Fibroblast of lung (primary cell): ENCODE results near the gene GLP2R. TPM values are rescaled to one million over a fixed set of nuclear protein-coding genes. Genes with fewer than 3 reads are reported as not detected.

Experiments used
- DNase-seq, 2 donors: peaks; one replicate each; pipeline versions ENCODE4 v3.0.0 to v3.0.0-alpha.2; 2010; ENCODE audit warnings: low read depth in 2 of 2
- H2AFZ ChIP-seq: 2 replicates; pipeline ENCODE4 v1.5.1; 2012; ENCODE audit warnings: low read length, control low read depth, inconsistent platforms
- H3K27ac ChIP-seq: 2 replicates; pipeline ENCODE4 v1.5.1; 2011; ENCODE audit warnings: low read length, control low read depth; ENCODE audit not compliant: insufficient read depth
- H3K27me3 ChIP-seq: 2 replicates; pipeline ENCODE4 v1.5.1; 2011; ENCODE audit warnings: mild to moderate bottlenecking, low read length; ENCODE audit not compliant: control insufficient read depth, insufficient read depth
- H3K36me3 ChIP-seq: 2 replicates; pipeline ENCODE4 v1.5.1; 2011; ENCODE audit warnings: low read length; ENCODE audit not compliant: control insufficient read depth, insufficient read depth
- H3K4me1 ChIP-seq: 2 replicates; pipeline ENCODE4 v1.5.1; 2011; ENCODE audit warnings: low read length; ENCODE audit not compliant: control insufficient read depth, insufficient read depth; ENCODE audit errors: extremely low read depth
- H3K4me2 ChIP-seq: 2 replicates; pipeline ENCODE4 v1.5.1; 2011; ENCODE audit warnings: low read length, control low read depth; ENCODE audit not compliant: insufficient read depth; ENCODE audit errors: extremely low read depth
- H3K4me3 ChIP-seq, 4 experiments: fragments of 200-600 bp in 1 of 4; sonication (generic) in 1 of 4; replicated peaks in 1 of 4; 2 replicates each; pipeline ENCODE4 v1.5.1; 2011 to 2016; ENCODE audit warnings: low read length in 4 of 4, low read depth in 3 of 4, mild to moderate bottlenecking in 3 of 4, control low read depth in 2 of 4, inconsistent platforms in 1 of 4, mixed read lengths in 1 of 4; ENCODE audit not compliant: insufficient read depth in 1 of 4; ENCODE audit errors: control extremely low read depth in 1 of 4
- H3K79me2 ChIP-seq: 2 replicates; pipeline ENCODE4 v1.5.1; 2012; ENCODE audit warnings: mild to moderate bottlenecking, low read length, inconsistent platforms; ENCODE audit not compliant: control insufficient read depth, insufficient read depth
- H3K9ac ChIP-seq: 2 replicates; pipeline ENCODE4 v1.5.1; 2011; ENCODE audit warnings: mild to moderate bottlenecking, low read length, control low read depth; ENCODE audit not compliant: insufficient read depth
- H3K9me3 ChIP-seq: 2 replicates; pipeline ENCODE4 v1.5.1; 2012; ENCODE audit warnings: low read depth, low read length; ENCODE audit not compliant: control insufficient read depth, insufficient read depth
- H4K20me1 ChIP-seq: 2 replicates; pipeline ENCODE4 v1.5.1; 2011; ENCODE audit warnings: low read length; ENCODE audit not compliant: control insufficient read depth, insufficient read depth; ENCODE audit errors: extremely low read depth
- EZH2 ChIP-seq: IDR thresholded peaks from 2 replicates; pipeline ENCODE4 v1.5.1; 2012; ENCODE audit warnings: low read length, control low read depth, mild to moderate bottlenecking; ENCODE audit errors: missing control alignments
- polyA plus RNA-seq, 2 donors: library from polyadenylated mRNA; depleted of rRNA in 1 of 2; stranded (reverse) in 1 of 2; unstranded in 1 of 2; fragments of >200 nt; gene quantifications; 2 replicates each; pipeline ENCODE4 v1.2.1, GENCODE V29; 2011 to 2012; ENCODE audit warnings: missing spikeins in 1 of 2
- total RNA-seq: library from RNA; depleted of rRNA; stranded (reverse); fragments of >200 nt; gene quantifications from 2 replicates; pipeline ENCODE4 v1.2.1, GENCODE V29; 2014
- TF ChIP-seq, protein P1 (sequence below), 2 donors: IDR thresholded peaks in 1 of 2; conservative IDR thresholded peaks in 1 of 2; 1 replicate in 1 of 2; 2 replicates in 1 of 2; pipeline ENCODE4 v1.5.1; 2011 to 2012; ENCODE audit warnings: low read length in 2 of 2, control low read depth in 1 of 2, inconsistent platforms in 1 of 2, low read depth in 1 of 2, mild to moderate bottlenecking in 1 of 2

The GLP2R gene
- total and polyA plus RNA-seq, 2 donors (not counting 1 experiment from before 2014, with no cell fraction given), result not detected

DNA sequence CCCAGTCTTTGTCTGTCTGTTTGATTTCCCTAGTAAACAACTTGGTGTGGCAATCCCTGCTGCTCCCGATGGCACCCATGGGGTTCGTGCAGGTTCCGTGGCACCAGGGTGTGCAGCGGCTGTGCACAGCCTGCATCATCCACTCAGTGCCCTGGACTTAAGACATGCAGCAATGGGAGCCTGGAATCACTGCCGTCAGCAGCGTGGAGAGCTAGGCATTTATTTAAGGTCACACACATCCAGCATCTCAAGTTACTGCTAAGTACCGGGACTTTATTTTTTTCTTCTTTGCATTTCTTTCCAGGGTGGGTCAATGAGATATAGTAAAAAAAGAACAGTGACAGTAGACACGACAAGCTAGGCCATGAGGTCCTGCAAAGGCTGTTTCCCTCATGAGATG lies 37.1 kb upstream of the GLP2R start:
- no peaks in the 10 kb centered on the region for H3K9me3 ChIP-seq
- no peak overlapping the region for H3K27ac ChIP-seq
- H3K79me2 ChIP-seq, result no peaks in the 10 kb centered on the region
- TF ChIP-seq, protein P1, sequence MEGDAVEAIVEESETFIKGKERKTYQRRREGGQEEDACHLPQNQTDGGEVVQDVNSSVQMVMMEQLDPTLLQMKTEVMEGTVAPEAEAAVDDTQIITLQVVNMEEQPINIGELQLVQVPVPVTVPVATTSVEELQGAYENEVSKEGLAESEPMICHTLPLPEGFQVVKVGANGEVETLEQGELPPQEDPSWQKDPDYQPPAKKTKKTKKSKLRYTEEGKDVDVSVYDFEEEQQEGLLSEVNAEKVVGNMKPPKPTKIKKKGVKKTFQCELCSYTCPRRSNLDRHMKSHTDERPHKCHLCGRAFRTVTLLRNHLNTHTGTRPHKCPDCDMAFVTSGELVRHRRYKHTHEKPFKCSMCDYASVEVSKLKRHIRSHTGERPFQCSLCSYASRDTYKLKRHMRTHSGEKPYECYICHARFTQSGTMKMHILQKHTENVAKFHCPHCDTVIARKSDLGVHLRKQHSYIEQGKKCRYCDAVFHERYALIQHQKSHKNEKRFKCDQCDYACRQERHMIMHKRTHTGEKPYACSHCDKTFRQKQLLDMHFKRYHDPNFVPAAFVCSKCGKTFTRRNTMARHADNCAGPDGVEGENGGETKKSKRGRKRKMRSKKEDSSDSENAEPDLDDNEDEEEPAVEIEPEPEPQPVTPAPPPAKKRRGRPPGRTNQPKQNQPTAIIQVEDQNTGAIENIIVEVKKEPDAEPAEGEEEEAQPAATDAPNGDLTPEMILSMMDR (conservative IDR thresholded peaks at IDR 0.05 in 1 of 2, IDR thresholded peaks at IDR 0.05 in 1 of 2; ENCODE audit: low read depth in 1 of 2, low read length in 2 of 2), result no peak
- no peak for TF ChIP-seq EZH2
- H3K4me2 ChIP-seq, result no peak overlapping the region
- H4K20me1 ChIP-seq, result no peaks in the 10 kb centered on the region
- H3K9ac ChIP-seq, result no peak overlapping the region
- DNase-seq, result no peak
- H3K36me3 ChIP-seq, result no peaks in the 10 kb centered on the region
- H3K4me3 ChIP-seq, result no peak overlapping the region
- no peaks in the 10 kb centered on the region for H3K27me3 ChIP-seq
- no peak overlapping the region for H2AFZ ChIP-seq
- no peaks in the 10 kb centered on the region for H3K4me1 ChIP-seq

DNA sequence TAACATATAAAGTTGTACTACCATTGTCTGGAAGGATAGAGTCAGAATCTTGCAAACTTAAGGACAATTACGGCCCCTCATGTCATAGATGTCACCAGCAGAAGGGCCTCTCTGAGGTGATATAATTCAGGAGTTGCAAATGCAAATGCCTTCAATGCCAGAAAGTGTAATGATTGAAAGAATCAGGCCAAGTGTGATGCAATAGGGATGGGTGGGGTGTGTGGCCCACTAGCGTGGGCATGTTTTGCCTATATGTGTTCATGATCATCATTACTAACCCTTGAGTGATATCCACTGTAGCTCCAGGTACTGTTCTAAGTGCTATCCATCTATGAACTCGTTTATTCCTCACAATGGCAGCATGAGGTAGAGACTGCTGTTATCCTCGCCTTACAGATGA lies 35.4 kb upstream of the GLP2R start:
- H3K4me3 ChIP-seq, result no peak overlapping the region
- DNase-seq, result no peak
- no peaks in the 10 kb centered on the region for H3K36me3 ChIP-seq
- no peaks in the 10 kb centered on the region for H3K79me2 ChIP-seq
- H3K9me3 ChIP-seq, result no peaks in the 10 kb centered on the region
- H3K4me1 ChIP-seq, result no peaks in the 10 kb centered on the region
- H3K9ac ChIP-seq, result no peak overlapping the region
- no peak overlapping the region for H2AFZ ChIP-seq
- TF ChIP-seq, protein P1 (conservative IDR thresholded peaks at IDR 0.05 in 1 of 2, IDR thresholded peaks at IDR 0.05 in 1 of 2; ENCODE audit: low read depth in 1 of 2, low read length in 2 of 2), result no peak
- no peak for TF ChIP-seq EZH2
- no peaks in the 10 kb centered on the region for H3K27me3 ChIP-seq
- H3K4me2 ChIP-seq, result no peak overlapping the region
- no peak overlapping the region for H3K27ac ChIP-seq
- H4K20me1 ChIP-seq, result no peaks in the 10 kb centered on the region

DNA sequence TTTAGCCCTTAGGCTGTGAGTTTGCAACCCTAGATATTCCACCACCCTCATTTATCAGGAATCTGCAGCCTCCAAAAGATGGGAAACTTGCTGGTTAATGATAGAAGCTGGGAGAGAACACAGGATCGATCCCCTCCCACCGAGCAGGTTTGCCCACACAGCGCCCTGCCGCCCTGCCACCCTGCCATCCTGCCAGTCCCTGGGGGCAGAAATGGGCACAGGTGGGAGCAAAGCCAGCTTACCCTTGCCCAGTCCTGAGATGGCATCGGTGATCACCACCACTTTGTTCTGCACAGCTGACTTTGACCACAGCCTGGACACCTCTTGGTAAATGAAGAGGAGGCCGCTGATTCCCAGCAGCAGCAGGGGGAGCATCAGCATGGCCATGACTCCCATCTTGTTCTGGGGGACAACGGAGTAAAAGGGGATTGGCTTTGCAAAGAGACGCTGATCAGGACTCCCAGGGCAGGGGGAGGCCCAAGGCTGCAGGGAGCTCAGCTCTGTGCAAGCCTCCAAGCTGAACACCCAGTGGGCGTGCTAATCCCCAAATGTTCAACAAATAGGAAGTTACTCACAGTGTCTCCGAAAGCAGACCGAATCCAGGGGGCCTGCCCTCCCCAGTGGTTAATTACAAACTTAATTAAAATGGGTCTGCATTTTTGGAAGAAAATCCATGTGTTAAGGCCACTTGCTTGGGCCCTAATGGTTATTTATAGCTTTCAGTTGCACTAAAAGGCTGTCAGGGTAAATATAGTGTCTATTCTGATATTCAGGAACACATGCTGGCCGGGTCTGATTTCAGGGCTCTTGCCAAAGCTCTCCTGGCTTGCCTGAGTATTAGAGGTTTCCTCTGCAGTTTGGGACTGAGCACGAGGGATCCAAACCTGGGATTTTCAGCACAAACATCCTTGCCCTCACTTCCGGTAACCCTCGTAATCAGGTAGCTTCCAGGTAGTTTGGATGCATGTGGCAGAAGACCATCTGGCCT lies 34.5 kb upstream of the GLP2R start, which contains the start of gene DHRS7C:
Gene DHRS7C (minus strand): TSS at position 704 of the 988 bp plus-strand sequence. CDS start 308 bp downstream, at position 396.
- Histone ChIP-seq H3K4me2 (no peak within 1 kb of the TSS), H3K9ac (no peak within 1 kb of the TSS), H3K27ac (no peak within 1 kb of the TSS), H3K4me3 (no peak within 1 kb of the TSS), H3K36me3 (no peaks in the 10 kb centered on the region), H3K79me2 (no peaks in the 10 kb centered on the region), H3K27me3 (no peaks in the 10 kb centered on the region), H4K20me1 (no peaks in the 10 kb centered on the region), H2AFZ (no peak within 1 kb of the TSS), H3K9me3 (no peaks in the 10 kb centered on the region), H3K4me1 (no peaks in the 10 kb centered on the region)
- no peak for TF ChIP-seq EZH2
- DNase-seq, result no peak
